ENCODE data around the gene MMADHC.

The MMADHC gene

DNA sequence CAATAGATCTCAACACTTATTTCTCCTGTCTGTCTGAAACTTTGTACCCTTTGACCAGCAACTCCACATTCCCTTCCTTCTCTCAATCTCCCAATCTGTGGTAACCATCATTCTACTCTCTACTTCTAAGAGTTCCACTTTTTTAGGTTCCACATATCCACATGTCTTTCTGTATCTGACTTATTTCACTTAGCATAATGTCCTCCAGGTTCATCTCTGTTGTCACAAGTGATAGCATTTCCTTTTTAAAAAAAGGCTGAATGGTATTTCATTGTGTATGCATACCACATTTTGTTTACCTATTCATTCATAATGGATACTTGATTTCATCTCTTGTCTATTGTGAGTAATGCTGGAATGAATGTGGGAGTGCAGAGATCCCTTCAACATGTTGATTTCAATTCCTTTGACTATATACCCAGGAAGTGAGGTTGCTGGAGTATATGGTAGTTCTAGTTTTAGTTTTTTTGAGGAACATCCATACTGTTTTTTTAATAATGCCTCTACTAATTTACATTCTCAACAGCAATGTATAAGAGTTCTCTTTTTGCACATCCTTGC, 18.8 kb upstream of the MMADHC start:
- TF ChIP-seq POLR2AphosphoS5 (IDR thresholded peaks at IDR 0.05; ENCODE audit: low read depth, low read length) (no peak), TAF1 (IDR thresholded peaks at IDR 0.05; ENCODE audit: borderline replicate concordance, insufficient read depth, low read length) (no peak), SIN3A (IDR thresholded peaks at IDR 0.05; ENCODE audit: borderline replicate concordance, insufficient read depth, low read length) (no peak), FOXP2 (optimal IDR thresholded peaks at IDR 0.05; ENCODE audit: borderline replicate concordance, extremely low read depth, extremely low read length, insufficient read depth) (no peak)
- TF ChIP-seq, protein P1, sequence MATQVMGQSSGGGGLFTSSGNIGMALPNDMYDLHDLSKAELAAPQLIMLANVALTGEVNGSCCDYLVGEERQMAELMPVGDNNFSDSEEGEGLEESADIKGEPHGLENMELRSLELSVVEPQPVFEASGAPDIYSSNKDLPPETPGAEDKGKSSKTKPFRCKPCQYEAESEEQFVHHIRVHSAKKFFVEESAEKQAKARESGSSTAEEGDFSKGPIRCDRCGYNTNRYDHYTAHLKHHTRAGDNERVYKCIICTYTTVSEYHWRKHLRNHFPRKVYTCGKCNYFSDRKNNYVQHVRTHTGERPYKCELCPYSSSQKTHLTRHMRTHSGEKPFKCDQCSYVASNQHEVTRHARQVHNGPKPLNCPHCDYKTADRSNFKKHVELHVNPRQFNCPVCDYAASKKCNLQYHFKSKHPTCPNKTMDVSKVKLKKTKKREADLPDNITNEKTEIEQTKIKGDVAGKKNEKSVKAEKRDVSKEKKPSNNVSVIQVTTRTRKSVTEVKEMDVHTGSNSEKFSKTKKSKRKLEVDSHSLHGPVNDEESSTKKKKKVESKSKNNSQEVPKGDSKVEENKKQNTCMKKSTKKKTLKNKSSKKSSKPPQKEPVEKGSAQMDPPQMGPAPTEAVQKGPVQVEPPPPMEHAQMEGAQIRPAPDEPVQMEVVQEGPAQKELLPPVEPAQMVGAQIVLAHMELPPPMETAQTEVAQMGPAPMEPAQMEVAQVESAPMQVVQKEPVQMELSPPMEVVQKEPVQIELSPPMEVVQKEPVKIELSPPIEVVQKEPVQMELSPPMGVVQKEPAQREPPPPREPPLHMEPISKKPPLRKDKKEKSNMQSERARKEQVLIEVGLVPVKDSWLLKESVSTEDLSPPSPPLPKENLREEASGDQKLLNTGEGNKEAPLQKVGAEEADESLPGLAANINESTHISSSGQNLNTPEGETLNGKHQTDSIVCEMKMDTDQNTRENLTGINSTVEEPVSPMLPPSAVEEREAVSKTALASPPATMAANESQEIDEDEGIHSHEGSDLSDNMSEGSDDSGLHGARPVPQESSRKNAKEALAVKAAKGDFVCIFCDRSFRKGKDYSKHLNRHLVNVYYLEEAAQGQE (IDR thresholded peaks at IDR 0.05; ENCODE audit: insufficient read depth in 1 of 2, low read depth in 2 of 2, low read length in 2 of 2): no peak

DNA sequence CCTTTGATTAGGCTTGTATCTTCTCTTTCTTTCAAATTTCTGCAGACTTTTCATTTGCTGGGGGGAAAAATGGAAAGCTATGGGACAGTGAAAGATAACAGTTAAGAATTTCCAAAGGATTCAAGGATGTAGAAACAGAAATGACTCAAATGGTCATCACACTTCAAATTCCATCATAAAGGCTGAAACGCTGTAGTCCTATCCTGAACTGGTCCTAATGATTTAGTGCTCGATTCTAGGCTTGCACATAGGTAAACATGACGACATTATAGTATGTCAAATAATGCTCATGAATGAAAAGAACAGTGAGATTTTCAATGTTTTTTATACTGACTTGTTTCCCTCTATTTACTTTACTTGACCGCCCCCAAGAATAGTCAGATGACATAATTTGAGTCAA, 15.7 kb upstream of the MMADHC start:
- TF ChIP-seq TAF1 (IDR thresholded peaks at IDR 0.05; ENCODE audit: borderline replicate concordance, insufficient read depth, low read length) (no peak), SIN3A (IDR thresholded peaks at IDR 0.05; ENCODE audit: borderline replicate concordance, insufficient read depth, low read length) (no peak), FOXP2 (optimal IDR thresholded peaks at IDR 0.05; ENCODE audit: borderline replicate concordance, extremely low read depth, extremely low read length, insufficient read depth) (no peak), POLR2AphosphoS5 (IDR thresholded peaks at IDR 0.05; ENCODE audit: low read depth, low read length) (no peak)
- TF ChIP-seq, protein P1 (IDR thresholded peaks at IDR 0.05; ENCODE audit: insufficient read depth in 1 of 2, low read depth in 2 of 2, low read length in 2 of 2): no peak

DNA sequence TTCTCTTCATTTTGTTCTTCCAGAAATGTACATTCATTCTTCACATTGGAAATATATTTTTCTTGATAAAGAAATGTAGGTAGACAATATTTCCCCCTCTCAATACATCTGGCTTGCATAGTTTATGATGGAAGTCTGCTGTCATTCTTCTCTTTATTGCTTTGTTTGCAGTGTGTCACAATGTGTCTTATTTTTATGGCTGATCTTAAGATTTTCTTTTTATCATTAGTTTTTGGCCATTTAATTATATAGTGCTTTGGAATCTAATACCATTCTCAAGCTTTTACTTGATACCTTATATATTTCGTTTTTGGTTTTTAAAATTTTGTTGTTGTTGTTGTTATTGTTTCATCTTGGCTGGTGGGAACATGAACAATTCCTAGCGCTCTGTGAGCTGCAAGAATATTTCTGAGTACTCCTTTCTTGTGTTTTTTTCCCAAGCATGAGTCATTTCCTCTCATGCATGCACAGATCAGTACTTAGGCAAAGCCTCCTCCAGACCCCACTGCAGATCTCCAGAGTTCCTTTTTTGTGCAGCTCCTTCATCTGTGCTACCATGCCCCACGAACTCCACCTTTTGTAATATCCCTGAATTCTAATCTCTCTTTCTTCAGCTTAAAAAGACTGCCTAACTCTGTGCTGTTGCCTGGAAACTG, 13.7 kb upstream of the MMADHC start:
- no peak for TF ChIP-seq FOXP2 (optimal IDR thresholded peaks at IDR 0.05; ENCODE audit: borderline replicate concordance, extremely low read depth, extremely low read length, insufficient read depth)

DNA sequence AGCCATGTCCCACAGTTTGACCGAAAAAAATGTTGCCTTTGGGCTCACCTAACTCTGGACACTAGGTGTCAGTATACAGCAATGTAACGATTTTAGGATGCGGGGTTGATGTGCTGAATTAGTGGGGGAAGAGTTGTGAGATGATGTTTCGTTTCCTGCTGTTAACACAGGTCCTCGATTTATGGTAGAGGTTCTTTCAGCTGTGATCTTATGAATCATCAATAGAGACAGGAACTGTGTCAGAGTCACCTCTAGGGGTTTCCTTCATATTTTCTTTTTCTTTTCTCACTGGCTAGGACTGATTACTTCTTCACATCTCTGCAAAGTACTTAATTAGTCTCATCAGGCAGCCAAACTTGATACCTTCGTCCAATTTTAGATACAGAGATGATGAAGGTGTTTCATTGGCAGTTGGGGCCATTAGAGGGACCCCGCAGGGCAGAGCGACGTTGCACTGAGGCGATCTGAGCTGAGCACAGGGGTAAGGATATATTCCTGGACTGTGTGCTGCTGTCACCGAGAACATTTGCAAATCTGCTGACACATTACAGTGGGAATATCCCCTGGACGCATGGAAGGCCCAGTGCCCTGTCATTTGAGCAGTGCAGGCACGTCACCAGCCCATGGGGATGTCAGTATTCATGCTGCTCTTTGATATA, 10.2 kb upstream of the MMADHC start:
- TF ChIP-seq POLR2AphosphoS5 (IDR thresholded peaks at IDR 0.05; ENCODE audit: low read depth, low read length): no peak
- TF ChIP-seq SIN3A (IDR thresholded peaks at IDR 0.05; ENCODE audit: borderline replicate concordance, insufficient read depth, low read length): no peak
- TF ChIP-seq, protein P1 (IDR thresholded peaks at IDR 0.05; ENCODE audit: insufficient read depth in 1 of 2, low read depth in 2 of 2, low read length in 2 of 2): no peak
- TF ChIP-seq TAF1 (IDR thresholded peaks at IDR 0.05; ENCODE audit: borderline replicate concordance, insufficient read depth, low read length): no peak
- no peak for TF ChIP-seq FOXP2 (optimal IDR thresholded peaks at IDR 0.05; ENCODE audit: borderline replicate concordance, extremely low read depth, extremely low read length, insufficient read depth)

DNA sequence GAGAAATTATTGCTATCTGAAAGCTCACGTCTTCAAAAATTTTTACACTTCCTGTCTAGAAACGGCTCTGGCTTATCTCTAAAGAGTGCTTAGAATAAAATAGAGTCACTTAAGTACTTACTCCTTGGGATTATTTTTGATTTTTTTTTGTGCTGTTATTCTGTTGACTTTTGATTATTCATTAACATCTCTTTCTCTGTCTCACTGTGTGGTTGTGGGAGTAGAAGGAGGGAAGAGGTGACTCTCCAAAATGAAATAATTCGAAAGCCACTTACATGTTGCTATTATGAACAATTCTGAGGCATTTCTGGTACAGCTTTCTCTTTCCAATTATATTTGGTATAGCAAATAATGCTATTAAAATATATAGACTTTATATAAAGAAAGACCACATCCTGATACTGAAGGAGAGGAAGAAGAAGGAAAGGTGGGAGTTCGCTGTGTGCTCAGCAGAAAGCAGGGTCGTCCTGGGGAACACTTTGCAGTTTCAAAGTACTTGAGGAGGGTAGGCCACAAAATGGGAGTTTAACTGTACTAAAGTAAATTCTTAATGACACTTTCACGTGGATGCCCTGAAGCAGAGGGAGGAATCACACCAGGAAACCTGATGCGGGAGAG, 9.6 kb upstream of the MMADHC start:
- TF ChIP-seq, protein P1 (IDR thresholded peaks at IDR 0.05; ENCODE audit: insufficient read depth in 1 of 2, low read depth in 2 of 2, low read length in 2 of 2): no peak
